H9 (cell line): ENCODE results near the gene NANOS1. TPM values are rescaled to one million over a fixed set of nuclear protein-coding genes. Genes with fewer than 3 reads are reported as not detected.

Experiments used
- DNase-seq: peaks from one replicate; pipeline ENCODE4 v3.0.0-alpha.2; 2017
- H2AFZ ChIP-seq: one replicate; pipeline ENCODE4 v1.6.1; 2013; ENCODE audit warnings: mild to moderate bottlenecking, low read length, control low read depth, moderate library complexity
- H2AK5ac ChIP-seq: 2 replicates; pipeline ENCODE4 v1.6.1; 2013; ENCODE audit warnings: low read length, control low read depth, mixed read lengths; ENCODE audit not compliant: insufficient read length
- H2BK120ac ChIP-seq: one replicate; pipeline ENCODE4 v1.6.1; 2013; ENCODE audit warnings: low read depth, mild to moderate bottlenecking, low read length, control low read depth, inconsistent platforms; ENCODE audit not compliant: poor library complexity, severe bottlenecking
- H2BK12ac ChIP-seq: 2 replicates; pipeline ENCODE4 v1.6.1; 2013; ENCODE audit warnings: low read length, control low read depth, mixed read lengths, low read depth; ENCODE audit not compliant: insufficient read length
- H2BK15ac ChIP-seq: 2 replicates; pipeline ENCODE4 v1.6.1; 2013; ENCODE audit warnings: low read depth, low read length, control low read depth
- H2BK20ac ChIP-seq: one replicate; pipeline ENCODE4 v1.6.1; 2013; ENCODE audit warnings: low read depth, mild to moderate bottlenecking, low read length, control low read depth, inconsistent platforms; ENCODE audit not compliant: poor library complexity, severe bottlenecking
- H2BK5ac ChIP-seq: 2 replicates; pipeline ENCODE4 v1.6.1; 2013; ENCODE audit warnings: low read length, control low read depth, mixed read lengths; ENCODE audit not compliant: insufficient read length
- H3K14ac ChIP-seq: 2 replicates; pipeline ENCODE4 v1.6.1; 2013; ENCODE audit warnings: low read length, control low read depth; ENCODE audit not compliant: insufficient read depth
- H3K18ac ChIP-seq: 2 replicates; pipeline ENCODE4 v1.6.1; 2013; ENCODE audit warnings: low read depth, mild to moderate bottlenecking, mixed read lengths, low read length, control low read depth; ENCODE audit not compliant: insufficient read length
- H3K23ac ChIP-seq: 2 replicates; pipeline ENCODE4 v1.6.1; 2013; ENCODE audit warnings: low read length, control low read depth, mixed read lengths, low read depth; ENCODE audit not compliant: insufficient read length
- H3K23me2 ChIP-seq: 2 replicates; pipeline ENCODE4 v1.6.1; 2013; ENCODE audit warnings: low read depth, mild to moderate bottlenecking, mixed read lengths, low read length, control low read depth; ENCODE audit not compliant: insufficient read length, poor library complexity, severe bottlenecking
- H3K27ac ChIP-seq: 2 replicates; pipeline ENCODE4 v1.5.1; 2013; ENCODE audit warnings: low read length, control low read depth, mixed read lengths, low read depth; ENCODE audit not compliant: insufficient read length
- H3K27me3 ChIP-seq: 2 replicates; pipeline ENCODE4 v1.6.1; 2013; ENCODE audit warnings: low read length, control low read depth, inconsistent platforms; ENCODE audit not compliant: insufficient read depth
- H3K4ac ChIP-seq: 2 replicates; pipeline ENCODE4 v1.6.1; 2013; ENCODE audit warnings: low read depth, mild to moderate bottlenecking, control low read depth, inconsistent platforms, low read length, moderate library complexity
- H3K4me1 ChIP-seq: 2 replicates; pipeline ENCODE4 v1.6.1; 2013; ENCODE audit warnings: low read length, control low read depth, inconsistent platforms; ENCODE audit not compliant: insufficient read depth
- H3K4me2 ChIP-seq: 2 replicates; pipeline ENCODE4 v1.6.1; 2013; ENCODE audit warnings: low read length, control low read depth, mixed read lengths; ENCODE audit not compliant: insufficient read length, insufficient read depth
- H3K56ac ChIP-seq: 2 replicates; pipeline ENCODE4 v1.6.1; 2013; ENCODE audit warnings: low read depth, mild to moderate bottlenecking, mixed read lengths, low read length, control low read depth; ENCODE audit not compliant: insufficient read length
- H3K79me1 ChIP-seq: 2 replicates; pipeline ENCODE4 v1.6.1; 2013; ENCODE audit warnings: low read depth, mild to moderate bottlenecking, moderate library complexity, low read length, control low read depth, inconsistent platforms; ENCODE audit not compliant: insufficient read depth, poor library complexity, severe bottlenecking
- H3K79me2 ChIP-seq: 2 replicates; pipeline ENCODE4 v1.6.1; 2013; ENCODE audit warnings: low read length, control low read depth, inconsistent platforms; ENCODE audit not compliant: insufficient read depth
- H3K9ac ChIP-seq: 2 replicates; pipeline ENCODE4 v1.6.1; 2013; ENCODE audit warnings: low read length, control low read depth, mixed read lengths; ENCODE audit not compliant: insufficient read length; ENCODE audit errors: extremely low read depth
- H3K9me3 ChIP-seq: one replicate; pipeline ENCODE4 v1.6.1; 2013; ENCODE audit warnings: low read depth, low read length, inconsistent platforms; ENCODE audit not compliant: control insufficient read depth
- H3T11ph ChIP-seq: one replicate; pipeline ENCODE4 v1.6.1; 2013; ENCODE audit warnings: mild to moderate bottlenecking, low read length, control low read depth, inconsistent platforms
- H4K20me1 ChIP-seq: one replicate; pipeline ENCODE4 v1.6.1; 2013; ENCODE audit not compliant: control insufficient read depth, insufficient read length, insufficient read depth
- H4K5ac ChIP-seq: 2 replicates; pipeline ENCODE4 v1.6.1; 2013; ENCODE audit warnings: low read depth, mild to moderate bottlenecking, mixed read lengths, low read length, control low read depth; ENCODE audit not compliant: insufficient read length
- H4K8ac ChIP-seq: replicated peaks from 2 replicates; pipeline ENCODE4 v1.6.1; 2013; ENCODE audit warnings: low read length, control low read depth, mixed read lengths, low read depth; ENCODE audit not compliant: insufficient read length
- H4K91ac ChIP-seq: 2 replicates; pipeline ENCODE4 v1.6.1; 2013; ENCODE audit warnings: low read depth, mild to moderate bottlenecking, moderate library complexity, mixed read lengths, low read length, control low read depth; ENCODE audit not compliant: insufficient read length
- H3K27ac Mint-ChIP-seq, 3 experiments: 2 replicates in 2 of 3; 3 replicates in 1 of 3; pipeline ENCODE4 v1.8.0; 2020 to 2021; ENCODE audit warnings: mixed read lengths in 3 of 3, mild to moderate bottlenecking in 1 of 3, moderate library complexity in 1 of 3
- H3K27me3 Mint-ChIP-seq: 2 replicates; pipeline ENCODE4 v1.8.0; 2021; ENCODE audit warnings: low read depth, mild to moderate bottlenecking, moderate library complexity, mixed read lengths
- H3K36me3 Mint-ChIP-seq, 3 experiments: 2 replicates in 2 of 3; 3 replicates in 1 of 3; pipeline ENCODE4 v1.8.0; 2020 to 2021; ENCODE audit warnings: low read depth in 3 of 3, mixed read lengths in 3 of 3; ENCODE audit not compliant: insufficient read depth in 1 of 3
- H3K4me1 Mint-ChIP-seq, 2 experiments: 2 replicates each; pipeline ENCODE4 v1.8.0; 2020; ENCODE audit warnings: mixed read lengths in 2 of 2
- H3K4me3 Mint-ChIP-seq, 2 experiments: 2 replicates in 1 of 2; 3 replicates in 1 of 2; pipeline ENCODE4 v1.8.0; 2020 to 2021; ENCODE audit warnings: mild to moderate bottlenecking in 2 of 2, mixed read lengths in 2 of 2, moderate library complexity in 1 of 2
- H3K9me3 Mint-ChIP-seq, 2 experiments: 2 replicates in 1 of 2; 3 replicates in 1 of 2; pipeline ENCODE4 v1.8.0; 2020; ENCODE audit warnings: mild to moderate bottlenecking in 2 of 2, mixed read lengths in 2 of 2, moderate library complexity in 1 of 2
- WGBS: extraction: QIAGEN DNeasy Blood & Tissue Kit; methylation state at CpG from one replicate; pipeline ENCODE4 v1.1.7; 2013; ENCODE audit warnings: missing lambda C conversion rate, low lambda C conversion rate, mixed read lengths; ENCODE audit not compliant: insufficient read length; ENCODE audit errors: extremely low coverage; 5-methylcytosine and 5-hydroxymethylcytosine counted together
- total RNA-seq: library from RNA; stranded (reverse); gene quantifications from 2 replicates; pipeline ENCODE4 v1.2.1, GENCODE V29; 2021
- TF ChIP-seq, protein P1 (sequence below): fragments of 200-600 bp; sonication (generic); conservative IDR thresholded peaks from 3 replicates; pipeline ENCODE4 v1.8.0; 2021; ENCODE audit warnings: antibody characterized with exemption, mild to moderate bottlenecking

Gene NANOS1
- total RNA-seq, 1 experiment from 2014 or later: 4.5 TPM

GRCh38 chr10:118981946-118982345 lies 47.6 kb upstream of the NANOS1 start:
- Histone ChIP-seq H3T11ph (no peak overlapping the region), H3K27ac (no peak overlapping the region), H4K8ac (no peak overlapping the region), H4K91ac (no peak overlapping the region), H2AK5ac (no peak overlapping the region), H3K4me1 (no peaks in the 10 kb centered on the region), H2BK5ac (no peak overlapping the region), H2BK12ac (no peak overlapping the region), H3K56ac (no peak overlapping the region), H3K79me1 (no peaks in the 10 kb centered on the region), H3K27me3 (no peaks in the 10 kb centered on the region), H3K4ac (no peak overlapping the region), H2BK120ac (no peak overlapping the region), H3K14ac (no peak overlapping the region; the same call in 1 of the 2 replicates), H3K9ac (no peak overlapping the region), H2BK15ac (no peak overlapping the region), H3K4me2 (no peak overlapping the region), H3K23ac (no peak overlapping the region), H2AFZ (no peak overlapping the region), H4K20me1 (no peaks in the 10 kb centered on the region), H4K5ac (no peak overlapping the region), H3K18ac (no peak overlapping the region), H2BK20ac (no peak overlapping the region), H3K79me2 (no peaks in the 10 kb centered on the region), H3K9me3 (no peaks in the 10 kb centered on the region), H3K23me2 (no peaks in the 10 kb centered on the region)
- Mint-ChIP-seq H3K9me3 (peaks cover 17 to 18% of the 10 kb centered on the region in 2 experiments), H3K4me3 (no peak overlapping the region), H3K36me3 (peaks cover 6 to 17% (median 10%) of the 10 kb centered on the region in 3 experiments), H3K27me3 (no peaks in the 10 kb centered on the region; the same call in 1 of the 2 replicates), H3K4me1 (peaks cover 10 to 16% of the 10 kb centered on the region in 2 experiments; a peak in 3 of 4 replicates), H3K27ac (peak overlapping the region in 1 of 3 experiments; percentile 34; a peak in 3 of 7 replicates)
- TF ChIP-seq, protein P1, sequence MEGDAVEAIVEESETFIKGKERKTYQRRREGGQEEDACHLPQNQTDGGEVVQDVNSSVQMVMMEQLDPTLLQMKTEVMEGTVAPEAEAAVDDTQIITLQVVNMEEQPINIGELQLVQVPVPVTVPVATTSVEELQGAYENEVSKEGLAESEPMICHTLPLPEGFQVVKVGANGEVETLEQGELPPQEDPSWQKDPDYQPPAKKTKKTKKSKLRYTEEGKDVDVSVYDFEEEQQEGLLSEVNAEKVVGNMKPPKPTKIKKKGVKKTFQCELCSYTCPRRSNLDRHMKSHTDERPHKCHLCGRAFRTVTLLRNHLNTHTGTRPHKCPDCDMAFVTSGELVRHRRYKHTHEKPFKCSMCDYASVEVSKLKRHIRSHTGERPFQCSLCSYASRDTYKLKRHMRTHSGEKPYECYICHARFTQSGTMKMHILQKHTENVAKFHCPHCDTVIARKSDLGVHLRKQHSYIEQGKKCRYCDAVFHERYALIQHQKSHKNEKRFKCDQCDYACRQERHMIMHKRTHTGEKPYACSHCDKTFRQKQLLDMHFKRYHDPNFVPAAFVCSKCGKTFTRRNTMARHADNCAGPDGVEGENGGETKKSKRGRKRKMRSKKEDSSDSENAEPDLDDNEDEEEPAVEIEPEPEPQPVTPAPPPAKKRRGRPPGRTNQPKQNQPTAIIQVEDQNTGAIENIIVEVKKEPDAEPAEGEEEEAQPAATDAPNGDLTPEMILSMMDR: no peak
- WGBS: no CpG with 5 or more reads among the region's 11 CpGs
- DNase-seq: peak; percentile 20
